Femur (tissue), 1 donor: ENCODE results near the gene AKAP13.
"Not testable (repeated sequence)": the region's sequence is repeated elsewhere in the genome, so short reads cannot be mapped to it uniquely, and the experiment has no call there.

Source experiments
- DNase-seq: peaks from one replicate; pipeline ENCODE4 v3.0.0-alpha.2; 2017

The AKAP13 gene

GRCh38 chr15:85451099-85451700, 70.8 kb downstream of the AKAP13 start:
- DNase-seq: no peak

DNA sequence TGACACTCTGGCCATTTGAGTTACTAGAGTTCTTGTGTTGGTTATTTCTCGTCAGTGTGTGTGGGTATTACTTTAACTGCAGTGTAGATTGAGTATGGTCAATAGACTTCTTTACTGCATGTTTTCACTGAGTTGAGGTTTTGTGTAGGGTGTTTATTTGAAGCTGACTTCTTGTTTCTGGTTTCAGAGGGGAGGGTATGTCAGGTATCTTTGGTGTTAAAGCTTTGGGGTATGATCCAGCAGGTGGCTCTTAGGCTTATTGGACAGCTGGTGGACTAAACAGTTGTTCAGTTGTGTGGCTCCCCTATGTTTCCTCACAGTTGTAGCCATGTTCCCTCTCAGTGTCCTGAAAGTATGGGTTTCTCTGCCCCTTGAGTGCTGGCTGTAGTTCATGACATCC, 72.0 kb downstream of the AKAP13 start:
- no peak for DNase-seq

DNA sequence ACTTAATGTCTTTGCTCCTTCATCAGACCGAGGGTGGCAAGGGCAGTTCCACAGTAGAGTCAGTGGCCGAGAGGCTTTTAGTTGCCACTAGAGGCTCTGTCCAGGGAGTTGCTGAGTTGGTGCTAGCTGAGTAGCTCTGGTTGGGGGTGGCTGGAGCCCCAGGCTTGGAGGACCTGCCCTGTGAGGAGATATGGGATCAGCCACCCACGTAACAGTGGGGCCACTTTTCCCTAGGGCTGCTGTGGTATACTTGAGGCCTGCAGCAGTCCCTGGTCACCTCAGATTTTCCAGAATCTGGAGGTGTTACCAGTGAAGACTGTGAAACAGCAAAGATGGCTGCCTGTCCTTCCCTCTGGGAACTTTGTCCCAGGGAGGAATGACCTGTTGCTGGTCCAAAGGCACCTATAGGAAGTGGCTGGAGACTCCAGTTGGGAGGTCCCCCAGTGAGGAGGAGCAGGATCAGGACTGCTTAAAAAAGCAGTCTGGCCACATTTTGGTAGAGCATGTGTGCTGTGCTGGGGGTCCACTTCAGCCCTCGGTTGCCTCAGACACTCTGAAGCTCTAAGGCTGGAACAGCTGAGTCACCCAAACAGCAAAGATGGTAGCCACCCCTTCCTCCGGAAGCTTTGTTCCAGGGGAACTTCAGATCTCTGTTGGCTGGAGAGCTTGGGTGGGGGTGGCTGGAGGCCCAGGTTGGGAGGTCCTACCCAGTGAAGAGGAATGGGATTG, 72.9 kb downstream of the AKAP13 start:
- no peak for DNase-seq

DNA sequence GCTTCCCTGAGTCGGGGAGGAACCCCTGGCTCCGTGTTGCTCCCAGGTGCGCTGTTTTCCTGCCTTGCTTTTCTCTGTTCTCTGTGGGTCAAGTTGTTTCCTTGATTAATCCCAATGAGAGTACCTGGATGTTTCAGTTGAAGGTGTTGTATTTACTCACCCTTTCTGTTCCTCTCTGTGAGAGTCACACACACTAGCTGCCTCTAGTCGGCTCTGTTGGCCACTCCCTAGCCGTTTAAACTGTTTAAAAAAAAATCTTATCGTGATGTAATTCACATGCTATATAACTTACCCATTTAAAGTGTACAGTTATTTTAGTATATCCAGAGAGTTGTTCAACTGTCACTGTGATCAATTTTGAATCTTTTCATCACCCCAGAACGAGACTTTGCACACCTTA, 74.0 kb downstream of the AKAP13 start:
- no peak for DNase-seq

- DNase-seq: no peak
Measured at GRCh38 chr15:85455891-85456290, 75.5 kb downstream of the AKAP13 start.

DNA sequence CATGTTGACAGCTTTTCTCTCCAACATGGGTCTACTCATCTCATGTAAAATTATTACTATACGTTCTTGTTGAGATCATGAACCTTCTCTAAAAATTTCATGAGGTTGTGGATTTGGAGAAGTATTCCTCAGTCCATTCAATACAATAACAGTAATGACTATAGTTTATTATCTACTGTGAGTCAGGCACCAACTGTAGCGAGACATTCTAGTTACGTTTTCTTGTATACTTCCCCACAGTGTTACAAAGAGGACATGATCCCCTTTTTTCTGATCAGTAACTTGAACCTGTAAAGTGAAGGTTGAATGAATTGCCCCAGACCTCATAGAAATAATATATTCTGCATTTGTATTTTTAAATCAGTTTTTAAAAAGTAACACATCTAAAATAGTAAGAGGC, 76.4 kb downstream of the AKAP13 start:
- DNase-seq: no peak

- no peak for DNase-seq
Measured at GRCh38 chr15:85457392-85457968, 77.1 kb downstream of the AKAP13 start.

- no peak for DNase-seq
Measured at GRCh38 chr15:85458764-85459163, 78.4 kb downstream of the AKAP13 start.

DNA sequence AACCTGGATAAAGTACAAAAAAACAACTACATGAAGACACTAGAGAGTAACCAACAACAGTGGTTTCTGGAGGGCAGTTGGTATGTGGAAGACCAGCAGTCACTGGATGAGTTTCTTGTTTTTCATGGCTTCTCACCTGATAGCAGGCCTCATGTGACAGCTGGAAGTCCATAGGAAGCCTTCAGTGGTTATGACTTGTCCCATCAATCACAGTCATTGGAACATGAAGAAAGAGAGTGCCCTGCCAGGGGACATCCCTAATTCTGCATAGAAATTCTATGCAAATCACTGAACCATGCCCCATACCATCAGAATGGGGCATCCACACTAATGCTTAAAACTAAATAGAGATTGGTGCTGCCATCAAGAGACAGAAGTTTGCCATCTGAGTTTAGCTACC, 81.6 kb downstream of the AKAP13 start:
- no peak for DNase-seq

GRCh38 chr15:85463276-85463892, 83.0 kb downstream of the AKAP13 start:
- no peak for DNase-seq

- no peak for DNase-seq
Measured at GRCh38 chr15:85463976-85464375, 83.6 kb downstream of the AKAP13 start.

GRCh38 chr15:85464471-85464870, 84.1 kb downstream of the AKAP13 start:
- no peak for DNase-seq

DNA sequence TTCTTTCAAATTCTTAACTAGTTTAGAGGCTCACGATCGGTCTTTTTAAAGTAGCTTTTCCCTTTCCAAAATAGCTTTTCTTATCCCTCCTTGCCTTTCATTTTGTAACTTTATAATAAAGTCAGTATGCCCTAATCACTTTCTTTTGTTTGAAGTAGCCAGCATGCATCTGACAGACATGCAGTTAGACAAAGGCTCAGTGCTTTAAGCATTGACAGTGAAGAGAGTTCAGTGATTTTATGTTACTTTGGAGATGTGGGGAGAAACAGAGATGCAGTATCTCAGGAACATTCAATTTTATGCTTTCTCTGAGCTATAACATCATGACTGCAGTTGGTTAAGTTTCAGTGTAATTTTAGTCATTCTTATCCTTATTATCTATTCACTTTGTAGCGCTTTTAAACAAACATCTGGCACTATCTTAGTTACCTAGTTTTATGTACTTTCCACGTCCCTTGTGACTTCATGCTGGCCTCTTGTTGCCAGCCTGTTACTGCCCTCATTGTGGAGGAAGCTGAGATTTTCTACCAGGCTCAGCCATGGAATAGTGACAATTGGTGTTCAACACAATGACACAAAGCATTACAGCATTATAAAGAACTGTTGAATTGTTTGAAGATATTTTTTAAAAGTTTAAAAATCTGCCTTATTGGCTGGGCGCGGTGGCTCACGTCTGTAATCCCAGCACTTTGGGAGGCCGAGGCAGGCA, 90.3 kb downstream of the AKAP13 start:
- DNase-seq: no peak

GRCh38 chr15:85472349-85472748, 91.9 kb downstream of the AKAP13 start:
- no peak for DNase-seq

- DNase-seq: no peak
Measured at GRCh38 chr15:85473455-85473854, 93.1 kb downstream of the AKAP13 start.

DNA sequence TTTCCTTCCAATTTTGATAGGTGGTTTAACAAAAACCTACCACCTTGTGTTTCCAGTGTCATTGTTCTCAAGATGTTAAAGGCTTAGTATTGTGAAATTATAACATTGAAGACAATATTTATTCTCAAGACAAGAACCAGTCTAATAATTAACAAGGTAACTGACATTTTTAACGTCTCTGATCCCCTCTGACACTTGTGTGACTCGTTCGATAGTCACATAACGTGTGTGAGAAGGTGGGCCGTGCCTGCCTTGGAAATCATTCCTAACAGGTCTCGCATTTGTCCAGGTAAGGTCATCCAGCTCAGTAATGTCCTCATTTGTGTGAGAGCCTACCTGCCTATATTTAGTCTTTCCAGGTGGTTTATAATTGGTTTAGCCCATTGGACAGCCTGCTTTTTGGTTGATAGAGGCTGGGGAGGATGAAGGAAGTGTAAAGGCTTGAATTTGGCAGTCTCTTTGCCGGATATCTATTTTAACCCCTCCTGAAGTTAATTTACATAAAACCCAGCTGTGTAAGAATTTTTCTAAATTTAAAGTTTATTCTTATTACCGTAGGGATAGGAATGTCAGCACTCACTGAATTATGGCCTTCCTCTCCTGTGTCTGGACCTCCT, 94.4 kb downstream of the AKAP13 start:
- no peak for DNase-seq

GRCh38 chr15:85475317-85475701, 94.9 kb downstream of the AKAP13 start:
- no peak for DNase-seq

DNA sequence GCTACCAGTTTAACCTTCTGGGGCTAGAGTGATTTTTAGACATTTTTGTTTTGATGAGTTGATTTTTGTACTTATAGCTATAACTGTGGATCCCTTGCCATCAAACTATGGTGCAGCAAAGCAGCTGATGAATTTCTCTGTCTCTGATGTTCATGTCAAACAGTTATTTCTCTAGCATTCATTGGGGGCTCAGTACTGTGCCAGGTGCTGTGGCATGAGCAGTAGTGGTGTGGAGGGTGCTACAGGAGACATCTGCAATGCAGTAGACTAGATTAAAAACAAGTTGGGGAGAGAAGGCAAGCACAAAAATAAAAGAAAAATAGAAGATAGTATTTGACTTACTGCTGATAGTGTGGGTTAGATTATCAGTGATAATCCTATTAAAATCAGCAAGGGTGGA, 95.3 kb downstream of the AKAP13 start:
- no peak for DNase-seq

- no peak for DNase-seq
Measured at GRCh38 chr15:85477061-85477460, 96.7 kb downstream of the AKAP13 start.

- DNase-seq: no peak
Measured at GRCh38 chr15:85477730-85478129, 97.3 kb downstream of the AKAP13 start.

DNA sequence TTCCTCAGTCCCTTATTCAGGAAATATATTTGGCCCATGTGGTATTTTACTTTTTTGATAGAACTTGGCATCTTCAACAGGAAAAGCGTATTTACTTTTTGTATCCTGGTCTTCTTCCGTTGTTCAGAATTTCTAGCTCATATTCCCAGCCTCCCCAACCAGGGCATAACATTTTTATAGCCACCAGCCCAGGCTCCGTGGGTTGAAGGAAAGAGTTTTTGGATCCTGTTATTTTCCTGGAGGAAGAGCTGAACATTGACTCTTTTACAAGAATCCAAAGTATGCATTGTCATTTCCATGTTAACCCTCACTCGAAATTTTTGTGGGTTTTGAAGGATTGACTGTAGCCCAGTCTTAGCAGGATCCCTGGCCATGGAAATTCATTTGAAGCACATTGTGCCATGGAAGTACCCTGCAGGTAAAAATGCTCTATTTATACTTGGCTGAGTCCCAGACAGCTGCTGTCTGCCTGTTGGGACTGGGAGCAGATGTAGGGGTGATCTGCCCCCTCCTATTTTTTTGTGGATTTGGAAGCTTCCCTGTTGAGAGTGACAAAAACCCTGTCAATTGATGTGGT, 98.8 kb downstream of the AKAP13 start:
- DNase-seq: peak; percentile 23

DNA sequence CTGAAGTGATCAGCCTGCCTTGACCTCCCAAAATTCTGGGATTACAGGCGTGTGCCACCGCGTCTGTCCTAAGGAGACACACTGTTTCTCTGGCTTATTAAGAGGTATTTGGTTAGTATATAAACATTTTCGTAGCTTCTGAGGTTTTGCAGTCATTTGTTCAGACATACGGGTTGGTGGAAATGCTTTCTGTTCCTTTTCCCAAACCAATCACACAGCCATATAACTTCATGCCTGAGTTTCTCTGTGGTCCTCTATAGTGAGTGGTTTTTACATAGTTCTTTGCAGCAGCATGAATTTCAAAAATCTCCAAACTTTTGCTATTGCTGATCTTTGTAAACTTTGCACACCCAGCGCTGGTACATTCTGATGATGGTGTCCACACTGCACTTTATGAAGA, 100.5 kb downstream of the AKAP13 start:
- DNase-seq: no peak

GRCh38 chr15:85481543-85481942, 101.1 kb downstream of the AKAP13 start:
- DNase-seq: not testable (repeated sequence)
